K562 (cell line): Measurements from ENCODE around the gene UNC13C. TPM values are rescaled to one million over a fixed set of nuclear protein-coding genes. Genes with fewer than 3 reads are reported as not detected.

Source experiments
- CBX3 ChIP-seq, 2 experiments: IDR thresholded peaks; 1 replicate in 1 of 2; 2 replicates in 1 of 2; pipeline ENCODE4 v1.6.1; 2012; ENCODE audit warnings: inconsistent platforms in 2 of 2, low read length in 2 of 2, borderline replicate concordance in 1 of 2, control low read depth in 1 of 2
- CBX5 ChIP-seq: IDR thresholded peaks from 2 replicates; pipeline ENCODE4 v1.6.1; 2014; ENCODE audit warnings: low read depth, borderline replicate concordance
- CHD2 ChIP-seq: IDR thresholded peaks from 2 replicates; pipeline ENCODE4 v1.6.1; 2011; ENCODE audit warnings: low read depth, low read length
- ESRRB ChIP-seq: fragments of 250-450 bp; sonication (Bioruptor Pico); IDR thresholded peaks from 2 replicates; pipeline ENCODE4 v1.5.0; 2020; ENCODE audit warnings: mild to moderate bottlenecking, moderate library complexity, borderline replicate concordance
- HES1 ChIP-seq: fragments of 450-650 bp; IDR thresholded peaks from 2 replicates; pipeline ENCODE4 v1.6.1; 2016; ENCODE audit warnings: low read depth, mild to moderate bottlenecking, moderate library complexity
- ID3 ChIP-seq, 2 experiments: fragments of 250-450 bp in 1 of 2; fragments of 450-650 bp in 1 of 2; sonication (Bioruptor Pico) in 1 of 2; IDR thresholded peaks; 2 replicates each; pipeline versions ENCODE4 v1.6.1 to v1.8.0; 2016 to 2021; ENCODE audit warnings: mild to moderate bottlenecking in 2 of 2, moderate library complexity in 2 of 2, missing compliant biosample characterization in 1 of 2, missing genetic modification characterization in 1 of 2
- ILK ChIP-seq: fragments of 450-650 bp; IDR thresholded peaks from 2 replicates; pipeline ENCODE4 v1.6.1; 2016; ENCODE audit warnings: missing genetic modification characterization, low read depth, mild to moderate bottlenecking, missing compliant biosample characterization, moderate library complexity, borderline replicate concordance
- MYNN ChIP-seq, 2 experiments: sonication (generic); formaldehyde crosslinking in 1 of 2; IDR thresholded peaks; 2 replicates each; pipeline versions ENCODE4 v1.5.0 to v1.6.1; 2016 to 2020; ENCODE audit warnings: antibody characterized with exemption in 1 of 2, missing genetic modification reagents in 1 of 2
- PRDM10 ChIP-seq: fragments of 450-650 bp; IDR thresholded peaks from 2 replicates; pipeline ENCODE4 v1.6.1; 2018; ENCODE audit not compliant: partially characterized antibody
- SAFB2 ChIP-seq: fragments of 200-400 bp; formaldehyde crosslinking; IDR thresholded peaks from 2 replicates; pipeline ENCODE4 v1.6.1; 2018; ENCODE audit warnings: borderline replicate concordance, low read length, low read depth, moderate library complexity; ENCODE audit not compliant: severe bottlenecking
- SIN3B ChIP-seq: fragments of 450-650 bp; IDR thresholded peaks from 2 replicates; pipeline ENCODE4 v1.6.1; 2017; ENCODE audit warnings: low read depth, mild to moderate bottlenecking, moderate library complexity
- YBX1 ChIP-seq: fragments of 450-650 bp; IDR thresholded peaks from 2 replicates; pipeline ENCODE4 v1.7.1; 2016; ENCODE audit warnings: mild to moderate bottlenecking
- ZC3H8 ChIP-seq: fragments of 450-650 bp; IDR thresholded peaks from 2 replicates; pipeline ENCODE4 v1.6.1; 2017
- ZNF217 ChIP-seq: sonication (generic); formaldehyde crosslinking; IDR thresholded peaks from 2 replicates; pipeline ENCODE4 v1.8.0; 2022; ENCODE audit warnings: mild to moderate bottlenecking, missing genetic modification reagents
- ZNF408 ChIP-seq: fragments of 250-450 bp; sonication (Bioruptor Pico); IDR thresholded peaks from 2 replicates; pipeline ENCODE4 v1.4.0; 2020; ENCODE audit warnings: low read depth, mild to moderate bottlenecking, moderate library complexity
- polyA plus RNA-seq, 8 experiments: library from polyadenylated mRNA; depleted of rRNA in 4 of 8; stranded (reverse) in 5 of 8; unstranded in 3 of 8; fragments of >200 nt; fragmentation: Nextera tagmentation in 2 of 8; fragmentation: Illumina TruSeq in 1 of 8; extraction: Ambion mirVana in 2 of 8; extraction: Trizol in 1 of 8; gene quantifications; 2 replicates each; pipeline versions ENCODE4 v1.2.1 to v1.2.3, GENCODE V29; 2011 to 2014; ENCODE audit warnings: inconsistent platforms in 1 of 8, missing spikeins in 1 of 8
- total RNA-seq, 7 experiments: library from RNA; depleted of rRNA in 6 of 7; stranded (reverse); fragments of >200 nt in 6 of 7; fragmentation: Illumina TruSeq in 2 of 7; extraction: Trizol in 2 of 7; gene quantifications; 2 replicates each; pipeline versions ENCODE4 v1.2.1 to v1.2.3, GENCODE V29; 2011 to 2021; ENCODE audit warnings: low replicate concordance in 1 of 7

The UNC13C gene
- total and polyA plus RNA-seq, 9 of the 15 experiments (the other 6 are each of a cell fraction or from before 2014, with no cell fraction given), result not detected

- TF ChIP-seq ILK (tag) (no peak), ZNF217 (CRISPR knock-in tag) (no peak), PRDM10 (no peak), ID3 (CRISPR knock-in tag; IDR thresholded peaks at IDR 0.05) (no peak), ID3 (tag; IDR thresholded peaks at IDR 0.05) (no peak), CBX3 (IDR thresholded peaks at IDR 0.05; ENCODE audit: borderline replicate concordance in 1 of 2, low read length in 2 of 2) (no peak), YBX1 (no peak), CHD2 (no peak), SIN3B (no peak), MYNN (IDR thresholded peaks at IDR 0.05) (no peak), MYNN (CRISPR knock-in tag; IDR thresholded peaks at IDR 0.05) (no peak), CBX5 (no peak), HES1 (no peak), SAFB2 (no peak), ZNF408 (no peak), ESRRB (CRISPR knock-in tag) (no peak), ZC3H8 (no peak)
These were observed 55.2 kb downstream of the UNC13C start (continued) for GRCh38 chr15:54033356-54033860.
